HG02798 (cell line): ENCODE results near the gene CHMP1B.
"Not testable (repeated sequence)": the region's sequence is repeated elsewhere in the genome, so short reads cannot be mapped to it uniquely, and the experiment has no call there.

ENCODE experiments used
- ATAC-seq: cut with Tn5 transposase; IDR thresholded peaks from one replicate; pipeline ENCODE4 v1.9.1; 2021; ENCODE audit warnings: mild to moderate bottlenecking; ENCODE audit not compliant: unreplicated experiment, poor library complexity

Gene CHMP1B

GRCh38 chr18:11892438-11892837, 41.2 kb downstream of the CHMP1B start:
- not testable (repeated sequence) for ATAC-seq

- no peak for ATAC-seq
Measured at GRCh38 chr18:11897781-11898180, 46.6 kb downstream of the CHMP1B start.

- no peak for ATAC-seq
Measured at GRCh38 chr18:11899063-11899462, 47.9 kb downstream of the CHMP1B start.

GRCh38 chr18:11901826-11902438, 50.7 kb downstream of the CHMP1B start:
- ATAC-seq, result no peak

- no peak for ATAC-seq
Measured at GRCh38 chr18:11902522-11903292, 51.5 kb downstream of the CHMP1B start.
